Measurements from ENCODE around the gene WNT9A.
"Not testable (repeated sequence)": the region's sequence is repeated elsewhere in the genome, so short reads cannot be mapped to it uniquely, and the experiment has no call there.

Gene WNT9A, protein sequence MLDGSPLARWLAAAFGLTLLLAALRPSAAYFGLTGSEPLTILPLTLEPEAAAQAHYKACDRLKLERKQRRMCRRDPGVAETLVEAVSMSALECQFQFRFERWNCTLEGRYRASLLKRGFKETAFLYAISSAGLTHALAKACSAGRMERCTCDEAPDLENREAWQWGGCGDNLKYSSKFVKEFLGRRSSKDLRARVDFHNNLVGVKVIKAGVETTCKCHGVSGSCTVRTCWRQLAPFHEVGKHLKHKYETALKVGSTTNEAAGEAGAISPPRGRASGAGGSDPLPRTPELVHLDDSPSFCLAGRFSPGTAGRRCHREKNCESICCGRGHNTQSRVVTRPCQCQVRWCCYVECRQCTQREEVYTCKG

DNA sequence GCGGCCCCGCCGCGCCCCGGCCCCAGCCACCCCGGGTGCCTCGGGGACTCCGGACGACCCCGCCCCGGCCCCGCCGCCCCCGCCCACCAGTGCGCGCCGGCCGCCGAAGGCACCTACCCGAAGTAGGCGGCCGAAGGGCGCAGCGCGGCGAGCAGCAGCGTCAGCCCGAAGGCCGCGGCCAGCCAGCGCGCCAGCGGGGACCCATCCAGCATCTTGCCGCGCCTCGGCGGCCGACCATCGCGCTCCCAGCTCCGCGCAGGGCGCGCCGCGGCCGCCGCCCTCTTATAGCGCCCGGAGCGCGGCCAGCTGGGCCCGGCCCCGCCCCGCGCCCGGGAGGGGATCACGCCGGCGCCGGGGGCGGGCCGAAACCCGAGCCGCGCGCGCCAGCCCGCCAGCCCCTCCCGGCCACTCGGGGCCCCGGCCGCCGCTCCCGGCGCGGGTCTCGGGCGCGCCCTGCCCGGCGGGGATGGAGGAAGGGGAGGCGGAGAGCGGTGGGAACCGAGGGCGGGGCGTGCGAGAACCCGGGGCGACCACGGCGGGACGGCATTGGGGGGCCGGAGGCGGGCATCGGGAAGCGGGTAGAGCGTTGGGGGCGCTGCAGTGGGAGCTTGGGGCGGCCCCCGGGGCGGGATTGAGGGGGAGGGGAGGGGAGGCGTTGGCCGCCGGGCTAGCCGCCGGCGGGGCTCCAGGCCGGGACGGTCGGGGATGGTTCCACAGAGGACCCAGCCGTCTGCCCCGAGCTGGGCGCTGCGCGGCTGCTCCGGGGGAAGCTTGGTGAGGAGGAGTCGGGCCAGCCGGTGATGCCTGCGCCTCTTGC, at the start of gene WNT9A:
Gene WNT9A (minus strand): TSS at position 257 of the 817 bp plus-strand sequence. CDS start 45 bp downstream, at position 212.
- no peak for DNase-seq (ENCODE audit: low read depth)

DNA sequence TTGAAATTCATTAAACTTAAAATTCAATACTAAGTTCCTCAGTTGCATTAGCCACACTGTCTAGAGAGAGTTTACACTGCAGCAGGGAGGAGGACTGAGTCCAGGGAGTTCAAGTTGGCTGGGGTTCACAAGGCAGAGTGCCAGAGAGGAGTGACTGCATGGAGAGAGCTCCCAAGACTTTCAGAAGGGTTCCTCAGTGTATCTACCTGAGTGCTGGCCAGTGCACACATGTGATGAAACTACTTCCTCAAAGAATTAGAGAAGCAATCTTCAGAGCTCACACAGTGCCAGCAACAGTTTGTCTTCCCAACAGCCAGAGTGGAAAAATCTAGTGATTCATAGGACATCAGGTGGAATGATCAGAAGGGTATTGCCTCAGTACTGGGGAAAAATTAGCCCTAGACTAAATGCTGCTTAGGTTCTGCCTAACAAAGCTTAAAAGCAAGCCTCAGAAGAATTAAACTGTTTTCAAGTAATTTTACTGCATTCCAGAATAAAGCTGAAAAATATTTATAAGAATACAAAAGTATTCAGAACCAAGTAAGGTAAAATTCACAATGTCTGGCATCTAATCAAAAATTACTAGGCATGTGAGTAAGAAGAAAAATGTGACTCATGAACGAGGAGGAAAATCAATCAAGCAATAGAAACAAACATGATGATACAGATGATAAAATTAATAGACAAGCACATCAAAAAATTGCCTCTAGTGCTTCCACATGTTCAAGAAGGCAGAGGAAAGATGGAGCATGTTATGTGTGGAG, 48.6 kb upstream of the WNT9A start:
- DNase-seq (ENCODE audit: low read depth): no peak

DNA sequence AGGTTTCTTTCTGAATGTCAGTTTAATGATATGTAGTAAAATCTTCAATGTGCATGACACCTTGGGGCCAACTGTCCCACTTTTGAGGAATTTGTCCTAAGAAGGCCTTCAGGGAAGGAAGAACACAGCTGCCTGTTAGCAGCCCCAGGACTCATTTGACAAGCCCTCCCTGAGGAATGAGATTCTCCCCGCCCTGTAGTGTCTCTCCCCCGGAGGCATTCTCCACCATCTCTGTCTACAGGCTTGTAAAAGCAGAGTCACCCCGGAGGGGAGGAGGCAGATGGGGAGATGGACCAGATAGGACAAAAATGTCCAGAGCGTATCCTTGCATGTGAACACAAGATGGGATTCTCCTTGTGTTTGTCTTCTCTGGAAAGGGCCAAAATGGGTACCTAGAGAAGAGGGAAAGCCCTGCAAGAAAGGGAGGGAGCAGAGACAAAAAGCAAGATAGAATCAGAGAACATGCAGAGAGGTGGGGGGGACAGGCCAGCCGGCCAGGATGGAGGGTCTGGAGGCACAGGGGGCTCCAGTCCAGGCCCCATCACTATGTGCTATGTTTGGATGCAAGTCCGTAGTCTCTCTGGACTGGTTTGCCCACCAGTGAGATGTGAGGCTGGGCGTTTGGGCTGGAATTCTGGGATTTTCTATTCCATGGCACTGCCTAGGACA, 47.0 kb upstream of the WNT9A start:
- DNase-seq (ENCODE audit: low read depth): no peak

DNA sequence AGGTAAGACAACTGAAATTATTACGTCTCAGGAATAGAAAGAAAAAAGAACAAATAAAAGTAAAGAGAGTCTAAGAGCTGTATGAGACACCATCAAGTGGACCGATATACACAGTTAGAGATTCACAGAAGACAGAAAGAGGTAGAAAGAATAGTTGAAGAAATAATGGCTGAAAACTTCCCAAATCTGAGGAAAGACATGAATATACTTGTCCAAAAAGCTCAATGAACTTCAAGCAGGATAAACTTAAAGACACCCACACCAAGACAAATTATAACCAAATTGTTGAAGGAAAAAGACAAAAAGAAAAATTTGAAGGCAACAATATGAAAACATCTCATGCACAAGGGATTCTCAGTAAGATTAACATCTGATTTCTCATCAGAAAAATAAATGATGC, 39.4 kb upstream of the WNT9A start:
- no peak for DNase-seq (ENCODE audit: low read depth)

DNA sequence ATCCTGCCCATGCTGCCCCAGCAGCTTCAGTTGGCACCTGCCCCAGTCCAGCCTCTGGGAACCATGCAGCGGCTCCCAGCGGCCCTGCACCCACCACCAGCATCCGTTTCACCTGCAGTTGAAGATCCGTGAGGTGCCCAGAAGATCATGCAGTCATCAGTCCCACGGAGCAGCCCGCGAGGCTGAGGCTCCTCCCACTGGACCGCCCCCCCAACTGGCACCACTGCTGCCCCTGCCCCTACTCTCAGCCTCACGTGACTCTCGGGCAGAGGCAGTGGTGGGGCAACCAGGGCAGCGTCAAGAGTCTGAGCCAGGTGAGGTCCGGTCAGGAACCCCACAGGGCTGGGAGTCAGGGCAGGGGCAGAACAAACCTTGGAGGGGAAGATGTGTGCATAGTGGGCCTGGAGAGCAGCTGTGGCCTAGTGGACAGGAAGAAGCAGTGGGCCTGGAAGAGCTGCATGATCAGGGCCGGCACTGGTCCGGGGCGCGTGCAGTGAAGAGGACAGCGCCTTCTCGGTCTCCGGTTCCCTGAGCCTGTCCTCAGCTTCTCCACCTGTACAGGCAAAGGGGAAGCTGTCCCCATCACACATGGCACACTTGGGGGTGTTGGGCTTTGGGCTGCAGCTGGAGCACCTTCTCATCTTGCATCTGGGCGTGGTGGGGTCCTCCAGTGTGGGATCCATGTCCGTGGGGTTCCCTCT, 28.0 kb upstream of the WNT9A start:
- DNase-seq (ENCODE audit: low read depth): not testable (repeated sequence)

DNA sequence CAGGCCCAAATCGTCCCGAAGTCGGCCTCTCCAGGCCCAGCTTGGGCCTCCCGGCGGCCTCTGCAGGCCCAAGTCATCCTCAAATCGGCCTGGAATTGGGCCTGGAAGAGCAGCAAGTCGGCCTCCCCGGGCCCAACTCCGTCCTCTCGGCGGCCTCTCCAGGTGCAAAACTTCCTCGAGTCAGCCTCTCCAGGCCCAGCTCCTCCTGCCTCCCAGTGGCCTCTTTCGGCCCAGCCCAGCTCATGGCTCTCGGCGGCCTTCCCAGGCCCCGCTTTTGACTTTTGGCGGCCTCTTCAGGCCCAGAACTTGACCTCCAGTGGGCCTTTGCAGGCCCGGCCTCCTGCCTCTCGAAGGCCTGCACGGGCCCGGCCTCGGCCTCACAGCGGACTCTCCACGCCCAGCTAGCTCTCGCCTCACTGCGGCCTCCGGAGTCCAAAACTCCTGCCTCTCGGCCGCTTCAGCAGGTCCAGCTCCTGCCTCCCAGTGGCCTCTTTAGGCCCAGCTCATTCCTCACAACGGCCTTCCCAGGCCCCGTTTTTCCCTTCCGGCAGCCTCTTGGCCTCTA, 26.1 kb upstream of the WNT9A start:
- not testable (repeated sequence) for DNase-seq (ENCODE audit: low read depth)

DNA sequence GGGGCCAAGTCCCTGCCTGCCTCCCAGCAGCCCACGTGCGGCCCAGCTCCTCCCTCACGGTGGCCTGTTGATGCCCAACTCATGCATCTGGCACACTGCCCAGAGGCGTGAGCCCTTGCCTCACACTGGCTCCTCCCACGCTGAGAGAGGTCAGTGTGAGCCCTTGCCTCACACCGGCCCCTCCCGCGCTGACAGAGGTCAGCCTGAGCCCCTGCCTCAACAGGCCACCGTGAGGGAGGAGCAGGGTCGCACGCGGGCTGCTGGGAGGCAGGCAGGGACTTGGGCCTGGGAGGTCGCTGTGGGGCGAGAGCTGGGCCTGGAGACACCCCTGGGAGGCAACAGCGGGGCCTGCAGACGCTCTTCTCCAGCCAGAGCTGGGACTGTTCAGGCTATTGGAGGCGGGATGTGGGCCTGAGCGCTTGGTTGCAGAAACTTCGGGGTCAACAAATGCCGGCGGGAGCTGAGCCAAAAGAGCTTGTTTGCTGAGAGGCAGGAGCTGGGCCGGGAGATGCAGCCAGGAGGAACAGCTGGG, 25.2 kb upstream of the WNT9A start:
- not testable (repeated sequence) for DNase-seq (ENCODE audit: low read depth)

DNA sequence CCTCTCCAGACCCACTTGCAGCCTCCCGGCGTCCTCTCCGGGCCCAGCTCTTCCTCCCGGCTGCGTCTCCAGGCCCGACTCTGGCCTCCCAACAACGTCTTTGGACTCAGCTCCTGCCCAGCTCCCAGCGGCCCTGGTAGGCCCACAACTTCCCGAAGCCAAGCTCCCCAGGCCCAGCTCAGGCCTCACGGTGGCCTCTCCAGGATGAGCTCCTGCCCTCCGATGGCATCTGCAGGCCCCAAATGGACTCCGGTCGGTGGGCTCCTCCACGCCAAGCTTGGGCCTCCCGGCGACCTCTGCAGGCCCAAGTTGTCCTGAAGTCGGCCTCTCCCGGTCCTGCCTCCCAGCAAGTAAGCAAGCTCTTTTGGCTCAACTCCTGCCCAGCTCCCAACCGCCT, 24.5 kb upstream of the WNT9A start:
- DNase-seq (ENCODE audit: low read depth): not testable (repeated sequence)

DNA sequence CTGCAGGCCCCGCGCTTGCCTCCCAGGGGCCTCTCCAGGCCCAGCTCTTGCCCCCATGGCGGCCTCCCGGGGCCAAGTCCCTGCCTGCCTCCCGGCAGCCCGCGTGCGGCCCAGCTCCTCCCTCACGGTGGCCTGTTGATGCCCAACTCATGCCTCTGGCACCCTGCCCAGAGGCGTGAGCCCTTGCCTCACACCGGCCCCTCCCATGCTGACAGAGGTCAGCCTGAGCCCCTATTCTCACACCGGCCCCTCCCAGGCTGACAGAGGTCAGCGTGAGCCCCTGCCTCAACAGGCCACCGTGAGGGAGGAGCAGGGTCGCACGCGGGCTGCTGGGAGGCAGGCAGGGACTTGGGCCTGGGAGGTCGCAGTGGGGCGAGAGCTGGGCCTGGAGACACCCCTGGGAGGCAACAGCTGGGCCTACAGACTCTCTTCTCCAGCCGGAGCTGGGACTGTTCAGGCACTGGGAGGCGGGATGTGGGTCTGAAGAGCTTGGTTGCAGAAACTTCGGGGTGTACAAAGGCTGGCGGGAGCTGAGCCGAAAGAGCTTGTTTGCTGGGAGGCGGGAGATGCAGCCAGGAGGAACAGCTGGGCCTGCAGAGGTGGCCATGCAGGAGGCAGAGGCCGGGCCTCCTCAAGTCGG, 24.0 kb upstream of the WNT9A start:
- not testable (repeated sequence) for DNase-seq (ENCODE audit: low read depth)

DNA sequence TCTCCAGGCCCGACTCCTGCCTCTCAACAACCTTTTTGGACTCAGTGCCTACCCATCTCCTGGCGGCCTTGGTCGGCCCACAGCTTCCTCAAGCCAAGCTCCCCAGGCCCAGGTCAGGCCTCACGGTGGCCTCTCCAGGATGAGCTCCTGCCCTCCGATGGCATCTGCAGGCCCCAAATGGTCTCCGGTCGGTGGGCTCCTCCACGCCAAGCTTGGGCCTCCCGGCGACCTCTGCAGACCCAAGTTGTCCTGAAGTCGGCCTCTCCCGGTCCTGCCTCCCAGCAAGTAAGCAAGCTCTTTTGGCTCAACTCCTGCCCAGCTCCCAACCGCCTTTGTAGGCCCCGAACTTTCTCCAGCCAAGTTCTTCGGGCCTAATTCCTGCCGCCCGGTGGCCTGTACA, 23.5 kb upstream of the WNT9A start:
- DNase-seq (ENCODE audit: low read depth): not testable (repeated sequence)

DNA sequence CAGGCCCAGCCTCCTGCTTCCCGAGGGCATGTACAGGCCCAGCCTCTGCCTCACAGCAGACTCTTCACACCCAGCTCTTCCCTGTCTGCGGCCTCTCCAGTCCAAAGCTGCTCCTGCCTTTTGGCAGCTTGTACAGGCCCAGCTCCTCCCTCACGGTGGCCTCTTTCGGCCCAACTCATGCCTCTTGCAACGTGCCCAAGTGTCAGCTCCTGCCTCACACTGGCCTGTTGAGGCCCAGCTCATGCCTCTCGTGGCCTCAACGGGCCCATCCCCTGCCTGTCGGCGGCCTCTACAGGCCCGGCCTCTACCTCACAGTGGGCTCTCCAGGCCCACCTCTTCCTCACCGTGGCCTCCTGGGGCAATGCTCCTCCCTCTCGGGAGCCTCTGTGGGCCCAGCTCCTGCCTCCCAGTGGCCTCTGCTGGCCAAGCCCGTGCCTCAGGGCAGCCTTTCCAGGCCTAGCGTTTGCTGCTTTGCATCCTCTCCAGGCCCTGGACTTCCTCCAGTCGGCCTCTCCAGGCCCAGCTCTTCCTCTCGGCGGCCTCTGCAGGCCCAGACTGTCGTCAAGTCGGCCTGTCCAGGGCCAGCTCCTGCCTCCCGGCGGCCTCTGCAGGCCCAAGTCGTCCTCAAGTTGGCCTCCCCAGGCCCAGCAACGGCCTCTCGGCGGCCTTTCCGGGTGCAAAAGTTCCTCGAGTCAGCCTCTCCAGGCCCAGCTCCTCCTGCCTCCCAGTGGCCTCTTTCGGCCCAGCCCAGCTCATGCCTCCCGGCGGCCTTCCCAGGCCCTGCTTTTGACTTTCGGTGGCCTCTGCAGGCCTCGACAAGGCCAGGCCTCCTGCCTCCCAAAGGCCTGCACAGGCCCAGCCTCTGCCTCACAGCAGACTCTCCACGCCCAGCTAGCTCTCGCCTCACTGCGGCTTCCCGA, 22.6 kb upstream of the WNT9A start:
- not testable (repeated sequence) for DNase-seq (ENCODE audit: low read depth)

DNA sequence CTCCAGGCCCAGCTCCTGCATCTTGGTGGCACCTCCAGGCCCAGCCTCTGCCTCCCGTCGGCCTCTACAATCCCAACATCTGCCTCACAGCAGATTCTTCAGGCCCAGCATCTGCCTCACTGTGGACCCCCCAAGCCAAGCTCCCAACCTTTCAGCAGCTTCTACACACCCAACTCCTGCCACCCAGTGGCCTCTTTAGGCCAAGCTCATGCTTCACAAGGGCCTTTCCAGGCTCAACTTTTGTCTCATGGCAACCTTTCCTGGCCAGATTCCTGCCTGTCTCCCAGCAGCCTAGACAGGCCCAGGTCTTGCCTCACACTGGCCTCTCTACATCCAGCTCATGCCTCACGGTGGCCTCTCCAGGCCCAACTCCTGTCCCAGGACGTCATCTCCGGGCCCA, 20.1 kb upstream of the WNT9A start:
- DNase-seq (ENCODE audit: low read depth): not testable (repeated sequence)

DNA sequence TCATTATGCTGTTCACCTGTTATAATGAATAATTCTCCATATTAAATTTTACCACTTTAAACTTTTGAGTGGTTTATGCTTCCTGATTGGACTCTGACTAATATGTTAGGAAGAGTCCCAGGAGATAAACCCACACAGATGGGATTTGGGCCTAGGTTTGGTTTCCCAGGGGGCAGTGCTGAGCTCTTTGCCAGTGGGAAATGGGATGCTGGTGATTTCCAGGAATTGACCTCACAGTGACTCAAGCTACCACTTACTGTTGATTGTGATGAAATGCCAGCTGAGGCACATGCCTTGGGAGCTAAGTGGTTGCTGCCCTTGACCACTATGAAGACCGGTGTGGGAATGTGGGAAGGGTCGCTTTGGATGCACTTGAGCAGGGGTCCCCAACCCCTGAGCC, 19.0 kb upstream of the WNT9A start:
- DNase-seq (ENCODE audit: low read depth): not testable (repeated sequence)

DNA sequence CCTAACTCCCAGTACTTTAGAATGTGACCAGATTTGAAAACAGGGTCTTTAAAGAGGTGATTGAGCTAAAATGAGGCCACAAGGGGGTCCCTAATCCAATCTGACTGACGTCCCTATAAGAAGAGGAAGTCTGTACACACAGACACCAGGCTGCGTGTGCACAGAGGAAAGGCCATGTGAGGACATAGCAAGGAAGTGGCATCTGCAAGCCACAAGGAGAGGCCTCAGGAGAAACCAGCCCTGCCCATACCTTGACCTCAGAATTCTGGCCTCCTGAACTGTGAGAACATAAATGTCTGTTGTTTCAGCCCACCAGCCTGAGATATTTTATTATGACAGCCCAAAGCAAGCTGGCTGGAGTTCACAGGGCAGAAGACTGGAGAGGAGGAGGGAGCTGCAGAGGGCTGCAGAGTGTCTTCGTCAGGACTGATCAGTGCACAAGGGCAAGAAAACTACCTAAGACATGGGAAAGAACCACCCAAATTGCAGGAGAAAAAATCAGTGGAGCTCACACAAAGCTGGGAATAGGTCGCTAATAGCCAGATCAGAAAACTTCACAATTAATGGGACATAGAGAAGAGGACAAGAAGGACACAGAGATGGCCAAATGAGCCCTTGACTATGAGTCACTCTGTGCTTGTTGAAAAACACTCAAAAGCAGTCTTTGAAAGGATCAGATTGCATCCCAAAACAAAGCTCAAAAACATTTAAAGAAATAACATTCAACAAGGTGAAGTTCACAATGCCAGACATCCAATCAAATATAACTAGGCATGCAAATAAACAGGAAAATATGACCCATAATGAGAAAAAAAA, 14.1 kb upstream of the WNT9A start:
- DNase-seq (ENCODE audit: low read depth): no peak

DNA sequence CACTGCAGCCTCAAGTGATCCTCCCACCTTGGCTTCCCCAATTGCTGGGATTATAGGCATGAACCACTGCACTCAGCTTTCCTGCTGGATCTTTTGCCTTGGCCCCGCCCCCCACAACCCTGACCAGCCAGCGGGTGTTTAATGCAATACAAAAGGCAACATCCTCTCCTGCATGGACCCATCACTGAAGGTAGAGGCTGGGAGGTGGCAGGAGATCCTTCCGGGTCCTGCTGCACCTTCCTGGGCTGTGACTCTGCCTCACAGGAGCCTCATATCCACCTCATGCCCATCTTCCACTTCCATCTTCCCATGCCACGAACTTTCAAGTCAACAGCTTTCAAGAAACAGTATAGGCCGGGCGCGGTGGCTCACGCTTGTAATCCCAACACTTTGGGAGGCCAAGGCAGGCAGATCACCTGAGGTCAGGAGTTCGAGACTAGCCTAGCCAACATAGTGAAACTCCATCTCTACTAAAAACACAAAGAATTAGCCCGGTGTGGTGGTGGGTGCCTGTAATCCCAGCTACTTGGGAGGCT, 11.7 kb upstream of the WNT9A start:
- DNase-seq (ENCODE audit: low read depth): no peak

DNA sequence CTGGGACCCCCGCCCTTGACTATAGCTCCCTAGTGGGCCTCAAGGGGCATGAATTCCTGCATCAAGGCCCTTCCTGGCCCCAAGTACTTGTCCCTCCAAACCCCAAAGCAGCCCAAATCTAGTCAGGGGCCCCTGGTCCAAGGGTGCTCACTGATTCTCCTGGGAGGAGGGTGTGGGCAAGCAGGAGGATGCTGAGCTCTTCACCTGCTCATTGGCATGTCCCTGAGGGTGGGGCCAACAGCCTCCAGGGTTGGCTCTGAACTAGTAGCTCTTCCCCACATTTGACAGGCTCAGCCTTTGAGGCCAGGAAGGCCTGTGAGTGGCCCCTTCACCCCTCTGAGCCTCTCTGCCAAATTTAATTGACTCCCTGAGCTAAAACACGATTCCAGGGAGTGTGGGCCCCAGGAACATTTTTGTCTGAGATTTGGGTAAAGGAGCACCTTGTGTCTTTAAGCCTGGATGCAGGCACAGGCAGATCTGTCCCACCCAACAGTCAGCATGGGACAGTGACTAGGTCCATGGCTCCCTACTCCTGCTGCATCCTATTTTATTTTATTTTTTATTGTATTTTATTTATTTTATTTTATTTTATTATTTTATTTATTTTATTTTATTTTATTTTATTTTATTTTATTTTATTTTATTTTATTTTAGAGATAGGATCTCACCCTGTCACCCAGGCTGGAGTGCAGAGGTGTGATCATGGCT, 11.0 kb upstream of the WNT9A start:
- no peak for DNase-seq (ENCODE audit: low read depth)

DNA sequence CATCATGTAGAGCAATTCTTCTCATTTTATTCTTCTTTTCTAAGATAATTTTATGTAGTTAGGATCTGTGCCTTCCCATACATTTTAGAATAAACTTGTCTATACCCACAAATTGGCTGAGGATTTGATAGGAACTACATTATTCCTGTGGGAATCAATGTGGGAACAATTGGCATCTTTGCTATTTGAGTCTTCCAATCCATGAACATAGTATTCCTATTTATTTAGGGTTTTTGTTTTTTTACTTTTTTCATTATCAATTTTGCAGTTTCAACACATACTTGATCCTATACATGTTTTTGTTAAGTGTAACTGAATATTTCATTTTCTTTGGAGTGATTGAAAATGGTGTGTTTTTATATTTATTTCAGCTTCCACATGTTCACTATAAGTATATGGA, 8.1 kb upstream of the WNT9A start:
- no peak for DNase-seq (ENCODE audit: low read depth)
